ENCODE measurements around the gene SNAP47.

The SNAP47 gene

DNA sequence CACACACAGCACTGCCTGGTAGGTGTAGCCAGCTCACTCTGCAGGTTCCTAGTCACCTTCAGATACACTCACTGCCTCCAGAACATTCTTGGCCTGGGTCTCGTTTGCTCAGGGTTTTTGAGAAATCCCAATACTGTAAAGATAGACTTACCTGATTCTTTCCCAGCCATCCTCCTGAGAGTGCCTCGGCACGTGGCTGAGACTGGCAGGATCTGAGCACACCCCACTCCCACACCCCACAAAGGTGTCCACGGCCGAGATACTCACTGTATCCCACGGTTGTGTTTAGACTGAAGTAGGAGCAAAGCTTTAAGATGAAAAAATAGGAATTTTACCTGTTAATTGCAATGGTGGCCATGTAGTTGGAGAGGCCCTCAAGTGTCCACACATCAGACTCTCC lies 33.4 kb downstream of the SNAP47 start:
- DNase-seq (ENCODE audit: low read depth in 2 of 2): no peak

DNA sequence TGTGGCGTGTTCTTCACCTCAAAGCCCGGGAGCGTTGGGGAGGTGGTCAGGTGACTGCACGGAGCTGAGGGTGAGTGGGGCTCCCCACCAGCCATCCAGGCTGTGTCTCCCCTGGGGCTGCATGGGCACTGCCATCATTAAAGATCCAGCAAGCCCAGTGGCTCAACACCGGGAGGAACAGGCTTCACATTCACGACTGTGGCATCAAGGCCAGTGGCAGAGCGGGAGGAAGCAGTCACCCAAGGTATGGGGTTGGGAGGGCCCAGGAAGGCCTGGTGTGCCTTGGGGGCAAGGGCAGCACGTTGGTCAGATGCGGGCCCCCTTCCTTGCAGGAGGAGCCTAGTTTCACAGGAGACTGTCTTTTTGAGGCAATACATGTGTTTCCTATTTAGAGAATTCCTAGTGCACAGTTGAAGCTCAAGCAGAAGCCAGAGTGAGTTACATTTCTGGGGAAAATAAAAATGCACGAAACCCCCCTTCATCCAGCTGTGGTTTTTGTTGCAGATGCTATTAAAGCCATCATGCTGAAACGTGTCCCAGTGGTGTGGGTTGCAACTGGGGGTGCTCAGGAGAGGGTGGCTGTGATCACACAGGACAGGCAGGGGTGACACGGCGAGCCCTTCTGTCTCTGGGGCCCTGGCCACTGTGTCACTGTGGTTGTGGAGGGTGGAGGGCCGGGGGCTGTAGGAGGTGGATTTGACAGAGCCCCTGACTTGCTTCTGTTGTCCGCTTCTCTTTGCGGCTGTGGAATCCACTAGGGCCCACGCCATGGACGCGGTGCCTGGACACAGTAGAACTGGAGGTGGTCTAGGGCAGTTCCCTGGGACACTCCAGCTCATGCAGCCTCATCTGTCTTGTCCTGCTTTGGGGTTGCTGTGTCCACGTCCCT lies 34.1 kb downstream of the SNAP47 start:
- no peak for DNase-seq (ENCODE audit: low read depth in 2 of 2)

DNA sequence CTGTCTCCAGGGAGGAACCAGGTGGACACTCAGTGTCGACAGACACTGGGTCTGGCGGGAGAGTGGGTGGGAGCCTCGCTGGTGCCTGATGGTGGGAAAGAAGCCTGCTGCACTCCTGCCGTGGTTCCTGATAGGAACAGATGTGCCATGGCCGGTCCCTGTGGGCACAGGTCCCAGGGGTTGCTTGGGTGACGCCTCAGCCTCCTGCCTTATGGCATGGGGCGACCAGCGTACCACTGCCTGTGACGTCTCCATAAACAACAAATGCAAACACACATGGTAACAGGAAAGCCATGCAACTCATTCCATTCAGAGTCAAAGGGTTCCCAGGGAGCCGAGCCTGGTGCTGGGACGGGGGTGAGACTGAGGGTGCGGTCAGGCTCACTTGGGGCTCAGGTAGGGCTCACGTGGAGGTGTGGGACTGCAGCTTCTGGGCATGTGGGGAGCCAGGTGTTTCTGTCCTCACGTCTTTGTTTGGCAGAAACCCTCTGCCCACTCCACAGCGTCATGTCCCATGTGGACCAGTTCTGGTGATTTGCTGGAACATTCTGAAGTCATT lies 34.8 kb downstream of the SNAP47 start:
- no peak for DNase-seq (ENCODE audit: low read depth in 2 of 2)

DNA sequence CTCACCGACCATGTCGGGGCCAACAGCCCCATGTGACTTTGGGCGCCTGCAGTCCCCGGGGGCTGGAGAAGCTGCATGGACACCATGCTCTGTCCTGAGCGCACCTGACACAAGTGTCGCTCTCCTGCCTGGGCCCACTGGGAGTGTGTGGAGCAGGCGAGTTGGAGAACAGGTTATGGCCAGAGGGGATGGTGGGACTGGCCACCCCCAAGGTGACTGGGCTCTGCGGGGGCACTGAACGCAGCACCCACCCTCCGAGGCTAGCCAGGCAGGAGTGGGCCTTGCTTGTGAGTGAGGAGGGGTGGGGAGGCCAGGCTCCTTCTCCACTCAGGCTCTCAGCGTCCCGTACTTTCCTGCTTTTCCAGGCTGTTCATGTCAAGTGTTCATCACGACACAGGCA lies 35.6 kb downstream of the SNAP47 start:
- no peak for DNase-seq (ENCODE audit: low read depth in 2 of 2)

DNA sequence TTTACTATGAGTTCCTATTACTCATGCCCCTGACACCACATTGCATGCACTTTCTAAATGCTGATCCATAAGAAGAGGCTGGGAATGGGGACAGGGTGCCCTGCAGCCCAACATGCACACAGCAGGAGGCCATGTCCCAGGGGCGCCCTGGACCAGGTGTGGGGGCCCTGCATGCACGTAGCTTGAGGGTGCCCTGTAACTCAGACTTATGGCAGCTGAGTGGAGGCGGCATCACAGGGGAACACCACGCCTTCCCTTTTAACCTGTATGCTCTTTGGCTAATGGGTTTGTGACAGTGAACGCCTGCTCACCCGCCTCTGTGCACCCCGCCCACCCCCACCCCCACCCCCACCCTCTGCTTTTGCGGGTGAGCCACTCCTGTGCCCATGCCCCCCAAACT lies 36.1 kb downstream of the SNAP47 start:
- no peak for DNase-seq (ENCODE audit: low read depth in 2 of 2)

DNA sequence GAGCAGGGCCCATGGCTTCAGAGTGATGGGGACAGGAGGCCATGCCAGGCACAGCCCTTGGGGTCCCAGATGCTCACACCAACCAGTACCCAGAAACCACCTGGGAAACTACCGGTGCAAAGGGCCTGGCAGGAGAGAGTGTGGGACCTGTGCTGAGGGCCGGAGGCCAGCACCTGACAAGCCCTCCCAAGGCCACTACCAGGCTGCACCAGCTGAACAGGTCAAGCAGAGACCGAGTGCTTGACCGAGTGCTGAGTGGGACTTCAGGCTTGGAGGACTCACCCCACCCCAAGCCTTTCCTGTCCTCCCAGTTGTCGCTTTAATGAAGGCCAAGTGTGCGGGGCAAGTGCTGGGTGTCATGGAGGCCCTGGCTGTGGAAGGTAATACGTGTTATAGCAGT lies 36.5 kb downstream of the SNAP47 start:
- no peak for DNase-seq (ENCODE audit: low read depth in 2 of 2)

DNA sequence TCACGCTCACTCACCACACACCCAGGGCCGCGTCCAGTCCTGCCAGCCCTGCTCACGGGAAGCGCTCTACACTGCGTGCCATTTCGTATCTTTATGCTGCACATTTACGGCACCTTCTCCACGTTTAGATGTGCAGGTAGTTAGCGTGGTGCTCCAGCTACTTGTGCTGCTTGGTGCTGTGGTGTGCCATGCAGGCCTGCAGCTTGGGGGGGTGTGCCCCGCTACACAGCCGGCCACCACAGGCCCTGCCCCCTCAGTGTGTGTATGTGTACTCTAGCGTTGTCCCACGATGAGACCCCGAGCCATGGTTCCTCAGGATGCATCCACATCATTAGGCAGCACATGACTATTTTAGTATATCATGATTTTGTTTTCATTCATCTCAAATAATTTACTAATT lies 38.3 kb downstream of the SNAP47 start:
- DNase-seq (ENCODE audit: low read depth in 2 of 2): no peak

DNA sequence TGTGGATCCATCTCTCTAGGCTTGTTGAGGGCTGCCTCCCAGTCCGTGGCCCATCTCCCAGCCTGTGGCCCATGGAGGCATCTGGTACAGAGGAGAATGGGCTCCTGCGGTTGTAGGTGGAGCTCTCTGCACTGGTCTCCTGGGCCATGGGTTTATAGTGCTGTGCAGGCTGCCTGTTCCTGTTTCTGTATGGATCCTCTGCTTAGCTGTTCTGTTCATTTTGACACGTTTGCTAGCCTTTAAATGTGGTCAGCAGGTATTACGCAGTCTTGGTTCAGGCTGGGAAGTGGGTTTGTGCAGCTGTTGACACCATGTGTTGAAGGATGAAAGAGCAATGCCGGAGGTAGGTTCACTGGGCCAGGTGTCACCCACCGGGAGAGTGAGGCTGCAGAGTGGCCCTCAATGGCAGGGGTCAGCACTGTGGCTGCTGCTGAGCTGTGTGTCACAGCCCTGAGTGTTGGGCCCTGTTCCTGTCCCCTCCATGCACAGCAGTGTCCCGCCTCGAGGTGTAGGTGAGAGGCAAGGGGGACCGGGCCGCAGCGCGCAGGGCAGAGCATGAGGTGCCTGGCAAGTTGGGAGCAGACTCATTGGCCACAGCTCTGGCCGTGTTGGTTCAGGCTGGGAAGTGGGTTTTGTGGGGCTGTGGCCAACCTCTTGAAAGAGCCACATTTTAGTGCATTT lies 39.0 kb downstream of the SNAP47 start:
- no peak for DNase-seq (ENCODE audit: low read depth in 2 of 2)

DNA sequence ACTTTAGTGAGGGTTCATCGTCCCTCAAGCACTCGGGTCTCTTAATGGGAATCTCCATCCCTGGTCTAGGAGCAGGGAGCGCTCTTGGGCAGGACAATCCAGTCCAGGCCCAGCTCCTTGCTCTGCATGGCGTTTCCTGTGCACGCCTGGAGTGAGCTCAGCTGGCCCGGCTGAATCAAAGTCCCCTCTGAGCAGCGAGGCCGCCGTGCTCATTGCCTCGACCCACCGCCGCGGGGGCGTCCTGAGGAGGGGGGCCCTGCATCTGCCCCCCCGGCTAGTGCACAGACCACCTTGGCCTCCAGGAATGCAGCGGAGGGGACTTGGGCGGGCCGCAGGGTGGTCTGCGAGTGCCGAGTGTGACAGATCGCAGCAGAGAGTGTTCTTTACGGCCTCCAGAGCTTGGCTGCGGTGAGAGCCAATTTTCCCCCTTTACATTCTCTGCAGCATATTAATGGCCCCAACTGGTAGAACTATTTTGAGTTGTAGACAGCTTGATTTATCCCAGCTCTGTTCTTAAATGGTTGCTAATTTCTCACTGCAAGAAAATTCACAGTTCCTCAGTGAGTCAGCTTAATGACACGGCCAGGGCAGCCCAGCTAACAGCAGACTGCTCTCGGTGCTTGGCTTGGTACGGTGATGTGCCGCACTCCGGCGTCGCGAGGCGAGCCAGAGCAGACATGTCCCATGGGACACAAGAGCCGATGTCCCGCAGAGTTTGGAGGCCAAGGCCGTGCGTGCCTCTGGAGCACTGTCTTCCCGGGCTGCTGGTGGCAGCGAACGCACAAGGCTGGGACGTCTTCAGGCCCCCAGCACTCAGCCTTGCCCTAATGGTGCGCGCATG lies 39.8 kb downstream of the SNAP47 start:
- DNase-seq (ENCODE audit: low read depth in 2 of 2): no peak

DNA sequence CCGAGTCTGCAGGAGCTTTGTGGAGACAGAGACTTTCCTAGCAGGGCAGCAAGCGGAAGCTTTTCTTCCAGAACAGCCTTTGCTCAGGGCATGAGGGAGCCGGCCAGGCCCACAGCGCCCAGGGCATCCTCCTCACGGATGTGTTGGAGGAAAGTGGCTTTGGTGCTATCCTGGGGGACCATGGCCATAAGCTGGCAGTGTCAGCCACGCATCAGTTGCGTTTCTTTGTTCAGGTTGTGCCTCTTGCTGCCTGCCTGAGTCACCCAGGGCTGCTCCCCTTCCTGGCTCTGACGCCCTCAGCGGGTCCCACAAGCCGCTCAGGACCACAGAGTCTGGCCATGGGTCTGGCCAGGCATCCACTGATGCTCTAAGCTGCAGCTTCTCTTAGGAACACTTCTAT lies 40.6 kb downstream of the SNAP47 start:
- DNase-seq (ENCODE audit: low read depth in 2 of 2): no peak

DNA sequence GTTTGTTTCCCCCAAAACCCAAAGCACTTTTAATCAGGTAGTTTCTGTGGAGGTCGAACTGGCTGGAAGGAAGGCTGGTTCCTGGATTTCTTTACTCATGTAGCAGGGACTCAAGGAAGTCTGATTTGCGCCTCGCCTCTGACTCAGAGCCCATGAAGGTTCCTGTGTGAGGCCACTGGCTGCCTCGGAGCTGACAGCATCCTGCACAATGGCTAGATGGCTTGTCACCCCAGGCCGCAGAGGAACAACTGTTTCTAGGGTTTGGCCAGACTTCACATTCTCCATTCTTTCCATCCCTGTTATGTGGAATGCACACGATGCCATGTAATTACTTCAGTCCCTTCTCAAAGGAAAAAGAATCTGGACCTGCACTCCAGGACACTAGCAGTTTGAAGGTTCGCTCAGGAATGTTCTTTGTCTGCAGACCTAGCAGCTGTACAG lies 41.1 kb downstream of the SNAP47 start:
- DNase-seq (ENCODE audit: low read depth in 2 of 2): no peak

DNA sequence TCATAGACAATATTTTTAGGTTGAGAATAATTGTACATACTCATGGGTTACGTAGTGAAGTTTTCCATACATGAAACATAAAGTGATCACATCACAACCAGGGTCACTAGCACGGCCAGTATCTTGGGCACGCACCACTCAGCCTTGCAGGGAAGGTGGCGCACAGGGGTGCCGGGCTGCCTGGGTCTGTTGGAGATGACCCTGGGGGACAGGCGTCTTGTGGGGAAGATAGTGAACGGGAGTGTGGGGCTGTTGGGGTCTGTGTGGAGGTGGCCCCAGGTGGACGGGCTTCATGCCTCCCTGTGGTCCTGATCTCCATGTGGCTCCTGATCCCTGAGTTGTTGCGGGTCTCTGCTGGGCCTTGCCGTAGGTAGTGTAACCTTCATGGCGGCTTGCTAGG lies 41.9 kb downstream of the SNAP47 start:
- DNase-seq (ENCODE audit: low read depth in 2 of 2): no peak

DNA sequence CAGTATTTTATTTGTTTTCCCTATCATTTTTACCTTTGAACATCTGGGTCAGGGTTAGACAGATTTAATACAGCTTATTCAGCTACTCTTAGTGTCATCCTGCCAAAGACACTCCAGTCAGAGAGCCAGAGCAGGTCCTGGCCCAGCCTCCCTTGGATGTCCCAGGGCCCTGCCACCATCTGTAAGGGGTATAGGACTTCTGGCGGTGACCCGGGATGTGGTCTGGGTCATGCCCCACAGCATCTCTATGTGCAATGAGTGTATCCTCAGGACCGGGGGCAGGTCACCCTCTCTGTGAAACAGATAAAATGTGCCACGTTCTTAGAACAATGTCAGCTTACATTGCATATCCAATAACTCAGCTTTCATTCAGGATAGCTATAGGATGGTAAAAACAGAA lies 42.4 kb downstream of the SNAP47 start:
- no peak for DNase-seq (ENCODE audit: low read depth in 2 of 2)

DNA sequence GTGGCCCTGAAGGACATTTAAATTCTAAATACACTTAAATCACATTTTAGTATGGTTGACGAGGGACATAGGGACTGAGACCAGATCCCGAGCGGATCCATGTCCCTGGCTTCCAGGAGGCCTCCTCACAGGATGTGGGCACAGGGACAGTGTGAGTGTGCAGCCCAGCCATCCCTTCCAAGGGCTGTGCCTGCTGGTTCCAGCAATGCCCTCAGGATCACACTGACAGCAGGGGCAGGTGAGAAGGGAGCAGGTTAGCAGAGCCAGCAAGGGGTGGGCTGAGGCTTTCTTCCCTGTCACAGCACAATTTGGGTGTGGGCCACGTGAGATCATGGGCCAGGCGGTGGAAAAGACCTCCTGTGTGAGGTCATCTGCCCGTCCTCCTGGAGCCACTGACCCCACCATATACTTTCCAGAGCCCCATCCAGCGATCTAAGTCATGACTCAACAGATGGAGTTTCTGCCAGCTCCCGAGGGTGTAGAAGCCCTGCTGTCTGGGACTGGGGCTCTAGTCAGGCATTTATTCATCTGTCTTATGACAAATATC lies 43.2 kb downstream of the SNAP47 start:
- DNase-seq (ENCODE audit: low read depth in 2 of 2): no peak

DNA sequence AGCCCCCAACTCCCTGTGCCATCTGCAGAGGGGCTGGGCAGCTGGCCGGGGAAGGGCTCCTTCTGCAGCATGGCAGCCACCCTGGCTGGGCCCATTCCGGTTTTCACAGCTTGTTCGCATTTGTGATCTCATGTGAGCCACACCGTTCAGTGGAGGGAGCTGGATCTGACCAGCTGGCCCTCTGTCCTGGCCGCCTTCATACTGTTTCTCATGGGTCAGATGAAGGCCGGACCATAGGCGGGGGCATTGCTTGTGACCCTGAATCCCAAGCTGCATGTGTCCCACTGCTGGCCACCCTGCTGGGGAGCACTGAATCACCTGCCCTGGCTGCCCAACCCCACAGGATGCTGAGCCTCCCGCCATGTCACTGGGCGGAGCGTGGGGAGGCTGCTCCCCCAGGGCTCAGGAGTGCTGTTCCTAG lies 43.8 kb downstream of the SNAP47 start:
- DNase-seq (ENCODE audit: low read depth in 2 of 2): no peak

DNA sequence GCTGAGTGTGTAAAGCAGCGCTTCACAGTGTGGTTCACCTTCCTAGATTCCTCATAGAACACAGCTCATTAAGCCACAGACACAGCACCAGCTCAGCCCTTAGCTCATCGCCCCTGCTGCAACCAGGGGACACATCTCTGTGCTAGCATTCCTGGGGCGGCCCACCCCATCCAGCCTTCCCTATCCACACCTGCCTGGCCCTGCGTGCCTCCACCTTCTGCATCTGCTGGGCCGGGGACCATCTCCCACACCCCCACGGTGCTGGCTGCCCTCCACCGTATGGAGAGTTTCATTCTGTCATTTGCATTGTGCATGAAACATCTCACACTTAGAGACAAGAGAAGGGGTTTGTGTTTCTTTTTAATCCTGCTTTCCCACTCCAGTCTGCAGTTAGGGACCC lies 44.5 kb downstream of the SNAP47 start:
- no peak for DNase-seq (ENCODE audit: low read depth in 2 of 2)

DNA sequence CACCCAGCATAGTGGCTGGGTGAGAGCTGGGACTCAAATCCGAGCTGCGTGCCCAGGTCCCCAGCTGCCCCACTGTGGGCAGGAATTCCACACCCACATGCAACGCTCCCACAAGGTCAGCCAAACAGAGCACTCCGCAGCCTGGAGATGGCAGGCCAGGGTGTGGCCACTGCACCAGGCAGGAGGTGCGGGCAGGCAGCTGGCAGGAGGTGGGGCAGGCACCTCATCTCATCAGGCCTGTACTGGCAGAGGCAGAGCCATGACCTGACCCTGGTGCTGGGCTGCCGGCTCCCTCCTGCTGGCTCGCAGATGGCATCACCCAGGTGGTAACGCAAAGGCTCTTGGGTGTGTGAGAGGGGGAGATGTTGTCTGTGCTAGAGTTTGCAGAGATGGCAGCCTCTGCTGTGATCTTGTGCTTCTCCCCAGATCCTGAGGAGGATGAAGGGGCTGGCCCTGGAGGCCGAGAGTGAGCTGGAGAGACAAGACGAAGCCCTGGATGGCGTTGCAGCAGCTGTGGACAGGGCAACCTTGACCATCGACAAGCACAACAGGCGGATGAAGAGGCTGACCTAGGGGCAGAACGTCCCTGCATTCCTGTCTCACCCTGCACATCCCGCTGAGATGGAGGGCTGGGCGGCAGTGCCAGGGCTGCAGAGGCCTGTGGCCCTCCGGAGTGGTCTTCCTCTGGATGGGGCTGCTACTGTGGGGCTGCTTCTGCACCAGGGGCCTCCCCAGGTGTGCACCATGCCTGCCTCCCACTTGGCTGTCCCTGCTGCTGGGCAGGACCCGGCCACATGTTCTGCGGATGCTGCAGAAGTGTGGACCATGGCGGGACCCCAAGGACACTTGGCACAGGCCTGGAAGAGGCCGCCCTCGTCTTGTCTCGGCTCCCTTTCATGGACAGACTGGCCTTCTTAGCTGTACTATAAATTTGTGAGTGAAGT lies 45.1 kb downstream of the SNAP47 start:
- DNase-seq (ENCODE audit: low read depth in 2 of 2): no peak

DNA sequence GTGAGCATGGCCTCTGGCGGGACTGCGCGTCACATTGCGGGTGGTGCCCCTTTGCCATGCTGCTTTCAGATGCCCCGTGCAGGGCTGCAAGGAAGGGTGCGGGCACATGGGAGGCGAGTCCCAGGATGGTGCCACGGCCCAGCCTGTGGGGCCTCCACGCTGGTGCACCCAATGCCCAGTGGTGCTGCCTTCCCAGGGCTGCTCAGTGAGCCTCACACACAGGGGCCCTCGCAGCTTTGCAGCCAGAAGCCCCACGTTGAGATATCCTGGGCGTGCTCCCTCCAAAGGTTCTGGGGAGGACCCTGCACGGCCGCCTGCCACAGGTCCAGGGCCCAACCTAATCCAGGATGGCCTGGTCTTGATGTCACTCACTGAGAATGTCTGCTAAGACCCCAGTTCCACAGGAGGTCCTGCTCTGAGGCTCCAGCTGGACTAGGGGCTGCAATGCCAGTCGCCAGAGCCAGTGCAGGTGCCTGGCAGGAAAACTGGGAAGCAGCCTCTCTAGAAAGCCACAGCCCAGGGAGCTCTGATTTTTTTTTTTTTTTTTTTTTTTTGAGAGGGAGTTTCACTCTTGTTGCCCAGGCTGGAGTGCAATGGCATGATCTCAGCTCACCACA lies 46.2 kb downstream of the SNAP47 start:
- DNase-seq (ENCODE audit: low read depth in 2 of 2): no peak

DNA sequence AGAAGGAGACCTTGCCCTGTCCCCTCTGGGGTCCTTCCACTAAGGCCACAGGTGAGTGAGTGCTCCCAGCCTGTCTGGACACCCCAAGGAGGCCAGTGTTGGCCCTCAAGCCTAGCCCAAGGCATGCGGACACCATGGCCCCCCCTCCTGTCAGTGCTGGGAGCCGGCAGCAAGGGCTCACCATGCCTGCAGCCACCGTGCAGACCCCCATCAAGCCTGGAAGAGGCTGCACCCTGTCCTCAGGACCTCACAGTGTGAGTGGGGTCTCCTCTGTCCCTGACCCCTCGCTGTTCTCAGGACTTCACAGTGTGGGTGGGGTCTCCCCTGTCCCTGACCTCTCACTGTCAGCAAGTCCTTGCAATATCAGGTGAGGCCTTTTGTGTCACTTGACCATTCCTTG lies 47.0 kb downstream of the SNAP47 start:
- no peak for DNase-seq (ENCODE audit: low read depth in 2 of 2)
